HCT116 (cell line): ENCODE measurements around the gene CRELD2. TPM values are rescaled to one million over a fixed set of nuclear protein-coding genes. Genes with fewer than 3 reads are reported as not detected.
A peak's percentile ranks its signal among the peaks of the same experiment; 100 is the strongest.

Experiments
- ATAC-seq: fragments of 200-7000 bp; cut with Tn5 transposase; 2 replicates; pipeline ENCODE4 v1.9.1; 2020; ENCODE audit warnings: mild to moderate bottlenecking, moderate library complexity
- BruUV-seq: library from RNA; stranded (reverse); fragments of 400-500 nt; replicated peaks from 2 replicates; lab custom pipeline; 2021; lab: Mats Ljungman, UMichigan
- CTCF ChIA-PET: fragments of 300-600 bp; sonication (Branson Sonifier 250); formaldehyde crosslinking; loops from one replicate; lab custom pipeline; 2021; ENCODE audit warnings: antibody characterized with exemption; lab: Charles Lee
- POLR2A ChIA-PET: fragments of 300-600, 350-600 bp; sonication (Branson Sonifier 250); formaldehyde crosslinking; loops from one replicate; lab custom pipeline; 2021; ENCODE audit warnings: antibody characterized with exemption; lab: Charles Lee
- RAD21 ChIA-PET, 2 experiments: fragments of 300-600 bp; sonication (Branson Sonifier 250); formaldehyde crosslinking; loops; one replicate each; lab custom pipeline; 2023; ENCODE audit warnings: low total read pairs in 2 of 2; ENCODE audit not compliant: uncharacterized antibody in 2 of 2, unreplicated experiment in 2 of 2, low non-redundant PET in 1 of 2; lab: Charles Lee
- DNase-seq: peaks from one replicate; pipeline ENCODE4 v3.0.0-alpha.2; 2010; ENCODE audit warnings: low read depth, low spot score
- H2AFZ ChIP-seq: fragments of 200-600 bp; shearing (Covaris generic), sonication (generic); 2 replicates; pipeline ENCODE4 v1.6.1; 2017; ENCODE audit warnings: low read depth, mixed run types, mixed read lengths, antibody characterized with exemption, low read length; ENCODE audit not compliant: poor library complexity, severe bottlenecking
- H3K27ac ChIP-seq: 2 replicates; pipeline ENCODE4 v1.5.1; 2012; ENCODE audit warnings: low read depth, low read length
- H3K27me3 ChIP-seq: fragments of 200-600 bp; sonication (generic); 2 replicates; pipeline ENCODE4 v1.6.1; 2016; ENCODE audit warnings: mixed run types, low read length, mixed read lengths; ENCODE audit not compliant: insufficient read depth
- H3K36me3 ChIP-seq, 2 experiments: fragments of 200-500 bp in 1 of 2; fragments of 200-600 bp in 1 of 2; sonication (Bioruptor generic) in 1 of 2; sonication (generic) in 1 of 2; 2 replicates each; pipeline versions ENCODE4 v1.5.1 to v1.6.1; 2014 to 2016; ENCODE audit warnings: low read length in 2 of 2, inconsistent platforms in 1 of 2, mixed read lengths in 1 of 2, mixed run types in 1 of 2; ENCODE audit not compliant: insufficient read depth in 2 of 2, control insufficient read depth in 1 of 2
- H3K4me1 ChIP-seq, 2 experiments: fragments of 200-600 bp in 1 of 2; sonication (generic) in 1 of 2; 2 replicates each; pipeline versions ENCODE4 v1.5.1 to v1.6.1; 2012 to 2017; ENCODE audit warnings: low read length in 2 of 2, inconsistent platforms in 1 of 2, mild to moderate bottlenecking in 1 of 2, mixed read lengths in 1 of 2, mixed run types in 1 of 2, moderate library complexity in 1 of 2; ENCODE audit not compliant: insufficient read depth in 2 of 2, control insufficient read depth in 1 of 2
- H3K4me2 ChIP-seq: fragments of 200-600 bp; sonication (generic); 2 replicates; pipeline ENCODE4 v1.6.1; 2017; ENCODE audit warnings: mixed run types, low read length, mixed read lengths
- H3K4me3 ChIP-seq, 2 experiments: fragments of 200-600 bp in 1 of 2; sonication (generic) in 1 of 2; replicated peaks in 1 of 2; 2 replicates each; pipeline ENCODE4 v1.5.1; 2011 to 2016; ENCODE audit warnings: low read length in 2 of 2, control low read depth in 1 of 2, low read depth in 1 of 2, mild to moderate bottlenecking in 1 of 2, mixed read lengths in 1 of 2, mixed run types in 1 of 2
- H3K79me2 ChIP-seq: fragments of 200-600 bp; sonication (generic); 2 replicates; pipeline ENCODE4 v1.6.1; 2017; ENCODE audit warnings: mild to moderate bottlenecking, mixed run types, low read length, moderate library complexity, mixed read lengths; ENCODE audit not compliant: insufficient read depth
- H3K9ac ChIP-seq: fragments of 200-600 bp; sonication (generic); 2 replicates; pipeline ENCODE4 v1.6.1; 2016; ENCODE audit warnings: low read length, mixed read lengths
- H3K9me2 ChIP-seq: fragments of 200-600 bp; sonication (generic), shearing (Covaris generic); 2 replicates; pipeline ENCODE4 v1.6.1; 2017; ENCODE audit warnings: mixed run types, mild to moderate bottlenecking, moderate library complexity; ENCODE audit not compliant: insufficient read depth
- H3K9me3 ChIP-seq, 2 experiments: fragments of 200-500 bp in 1 of 2; fragments of 200-600 bp in 1 of 2; sonication (Bioruptor generic) in 1 of 2; sonication (generic) in 1 of 2; 2 replicates each; pipeline ENCODE4 v1.6.1; 2014 to 2017; ENCODE audit warnings: low read length in 2 of 2, mixed read lengths in 2 of 2, inconsistent platforms in 1 of 2, low read depth in 1 of 2, mild to moderate bottlenecking in 1 of 2, mixed run types in 1 of 2, moderate library complexity in 1 of 2; ENCODE audit not compliant: control insufficient read depth in 1 of 2, insufficient read depth in 1 of 2
- H4K20me1 ChIP-seq: fragments of 200-600 bp; sonication (generic), shearing (Covaris generic); 2 replicates; pipeline ENCODE4 v1.6.1; 2017; ENCODE audit warnings: mixed run types, mild to moderate bottlenecking, moderate library complexity; ENCODE audit not compliant: insufficient read depth
- ATF3 ChIP-seq: IDR thresholded peaks from 2 replicates; pipeline ENCODE4 v1.6.1; 2012
- CBX3 ChIP-seq: IDR thresholded peaks from 2 replicates; pipeline ENCODE4 v1.6.1; 2012; ENCODE audit warnings: low read depth
- CEBPB ChIP-seq: IDR thresholded peaks from 2 replicates; pipeline ENCODE4 v1.6.1; 2012; ENCODE audit warnings: low read depth
- ELF1 ChIP-seq: IDR thresholded peaks from 2 replicates; pipeline ENCODE4 v1.6.1; 2012; ENCODE audit warnings: low read depth, borderline replicate concordance
- EZH2 ChIP-seq: fragments of 200-600 bp; sonication (generic); IDR thresholded peaks from 2 replicates; pipeline ENCODE4 v1.6.1; 2017; ENCODE audit warnings: antibody characterized with exemption, mixed run types
- EZH2phosphoT487 ChIP-seq: fragments of 200-600 bp; IDR thresholded peaks from 2 replicates; pipeline ENCODE4 v1.6.1; 2018; ENCODE audit warnings: antibody characterized with exemption, borderline replicate concordance
- FOSL1 ChIP-seq: IDR thresholded peaks from 2 replicates; pipeline ENCODE4 v1.6.1; 2012; ENCODE audit warnings: low read depth
- JUND ChIP-seq: IDR thresholded peaks from 2 replicates; pipeline ENCODE4 v1.6.1; 2012
- MAX ChIP-seq: IDR thresholded peaks from 2 replicates; pipeline ENCODE4 v1.6.1; 2012
- POLR2AphosphoS5 ChIP-seq: IDR thresholded peaks from 2 replicates; pipeline ENCODE4 v1.6.1; 2011; ENCODE audit warnings: mild to moderate bottlenecking, low read depth, low read length, moderate library complexity
- RAD21 ChIP-seq: IDR thresholded peaks from 2 replicates; pipeline ENCODE4 v1.6.1; 2012; ENCODE audit warnings: low read depth, mild to moderate bottlenecking
- SIN3A ChIP-seq: IDR thresholded peaks from 2 replicates; pipeline ENCODE4 v1.6.1; 2012; ENCODE audit warnings: low read depth
- SP1 ChIP-seq: IDR thresholded peaks from 2 replicates; pipeline ENCODE4 v1.6.1; 2012; ENCODE audit warnings: low read depth
- SRF ChIP-seq: IDR thresholded peaks from 2 replicates; pipeline ENCODE4 v1.6.1; 2012; ENCODE audit warnings: low read depth
- TCF7L2 ChIP-seq: IDR thresholded peaks from 2 replicates; pipeline ENCODE4 v1.7.0; 2011; ENCODE audit warnings: borderline replicate concordance, inconsistent platforms; ENCODE audit not compliant: insufficient read depth, insufficient read length; ENCODE audit errors: extremely low read depth
- ZFX ChIP-seq: fragments of 450-650 bp; IDR thresholded peaks from 2 replicates; pipeline ENCODE4 v1.6.1; 2017
- ZNF274 ChIP-seq: fragments of 200-500 bp; sonication (Bioruptor generic); IDR thresholded peaks from 2 replicates; pipeline ENCODE4 v1.6.1; 2014; ENCODE audit warnings: mild to moderate bottlenecking, low read depth, low read length, inconsistent platforms
- intact Hi-C: fragments of 100-400 bp; cut with micrococcal nuclease; formaldehyde crosslinking; loops from 2 replicates; pipeline ENCODE4 v1.10.0; 2022
- total RNA-seq: library from RNA; stranded (reverse); gene quantifications from one replicate; pipeline ENCODE4 v1.2.1, GENCODE V29; 2021; ENCODE audit not compliant: unreplicated experiment
- TF ChIP-seq, protein P1 (sequence below): IDR thresholded peaks from 2 replicates; pipeline ENCODE4 v1.6.1; 2011; ENCODE audit warnings: mild to moderate bottlenecking, low read length, moderate library complexity; ENCODE audit not compliant: insufficient replicate concordance; ENCODE audit errors: extremely low read depth
- TF ChIP-seq, protein P2 (sequence below): IDR thresholded peaks from 2 replicates; pipeline ENCODE4 v1.6.1; 2012; ENCODE audit warnings: low read depth

CRELD2 gene
- total RNA-seq, 1 experiment from 2014 or later = 45.8 TPM

DNA sequence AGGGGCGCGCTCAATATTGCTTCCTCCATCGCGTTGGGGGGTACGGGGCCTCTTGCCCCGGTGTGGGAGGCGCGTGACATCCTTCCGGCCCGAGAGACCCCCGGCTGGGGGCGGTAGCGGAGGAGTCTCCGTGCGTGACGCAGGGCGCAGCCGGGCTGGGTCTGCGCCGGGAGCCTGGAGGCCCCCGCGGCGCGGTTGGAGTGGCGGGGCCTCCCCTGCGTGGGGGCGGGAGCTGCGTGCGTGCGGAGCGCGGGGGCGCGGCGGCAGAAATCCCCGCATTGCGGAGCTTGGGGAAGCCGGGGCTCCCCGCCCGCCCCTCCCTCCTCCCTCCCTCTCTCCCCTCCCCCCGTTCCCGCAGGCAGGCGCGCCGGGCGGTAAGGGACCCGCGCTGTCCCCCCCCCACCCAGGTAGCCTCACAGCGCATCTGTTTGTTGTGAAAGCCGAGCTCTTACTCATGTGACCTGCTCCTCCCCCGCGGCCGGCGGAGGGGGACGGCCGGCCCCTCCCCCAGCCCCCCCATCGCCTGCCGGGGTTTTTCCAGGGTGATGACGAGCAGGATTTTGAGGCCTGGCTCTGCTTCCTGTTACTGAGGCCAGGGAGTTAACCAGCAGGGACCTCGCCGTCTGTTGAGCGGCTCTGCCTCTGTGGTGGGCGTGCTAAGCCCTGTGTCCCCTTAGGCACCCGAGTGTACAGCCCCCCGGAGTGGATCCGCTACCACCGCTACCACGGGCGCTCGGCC, 43.7 kb downstream of the CRELD2 start:
- ChIA-PET RAD21 (no interaction called here), POLR2A (interaction anchor here (0.6 to 1.6 kb wide), 4 partner anchors 9 to 200 kb away, joined by 3 to 11 read pairs (median 4); no protein-coding TSS in a partner anchor), CTCF (interaction anchor here (0.7 kb wide), 1 partner anchor 8 kb away, joined by 3 read pairs; no protein-coding TSS in a partner anchor)
- DNase-seq = no peak
- Histone ChIP-seq H2AFZ (no peak overlapping the region), H3K9me2 (no peaks in the 10 kb centered on the region), H4K20me1 (peaks cover 16% of the 10 kb centered on the region; the same call in 1 of the 2 replicates), H3K9ac (peak overlapping the region; percentile 89), H3K4me3 (peak overlapping the region; percentile 82 to 95), H3K4me2 (peak overlapping the region; percentile 92), H3K27ac (peak overlapping the region; percentile 95), H3K9me3 (no peaks in the 10 kb centered on the region), H3K4me1 (peaks cover 29 to 63% of the 10 kb centered on the region in 2 experiments), H3K36me3 (peaks cover 18 to 34% of the 10 kb centered on the region in 2 experiments; a peak in 3 of 4 replicates), H3K79me2 (peaks cover 47% of the 10 kb centered on the region), H3K27me3 (no peaks in the 10 kb centered on the region)
- 0 out of 2 replicates have a peak, but pooled peaks have one; percentile 4 for ATAC-seq
- no TSS peak for BruUV-seq
- intact Hi-C loops = no loop called here
- no peak for TF ChIP-seq ZFX
- no peak for TF ChIP-seq CEBPB
- no peak for TF ChIP-seq EZH2
- TF ChIP-seq POLR2AphosphoS5 = peak; percentile 49
- TF ChIP-seq ATF3 = no peak
- no peak for TF ChIP-seq JUND
- TF ChIP-seq MAX = 0 out of 2 replicates have a peak, but pooled peaks have one; percentile 28
- peak; percentile 53; the same call in 1 of the 2 replicates for TF ChIP-seq SIN3A
- TF ChIP-seq EZH2phosphoT487 = no peak
- no peak for TF ChIP-seq FOSL1
- no peak for TF ChIP-seq CBX3
- TF ChIP-seq, protein P1, sequence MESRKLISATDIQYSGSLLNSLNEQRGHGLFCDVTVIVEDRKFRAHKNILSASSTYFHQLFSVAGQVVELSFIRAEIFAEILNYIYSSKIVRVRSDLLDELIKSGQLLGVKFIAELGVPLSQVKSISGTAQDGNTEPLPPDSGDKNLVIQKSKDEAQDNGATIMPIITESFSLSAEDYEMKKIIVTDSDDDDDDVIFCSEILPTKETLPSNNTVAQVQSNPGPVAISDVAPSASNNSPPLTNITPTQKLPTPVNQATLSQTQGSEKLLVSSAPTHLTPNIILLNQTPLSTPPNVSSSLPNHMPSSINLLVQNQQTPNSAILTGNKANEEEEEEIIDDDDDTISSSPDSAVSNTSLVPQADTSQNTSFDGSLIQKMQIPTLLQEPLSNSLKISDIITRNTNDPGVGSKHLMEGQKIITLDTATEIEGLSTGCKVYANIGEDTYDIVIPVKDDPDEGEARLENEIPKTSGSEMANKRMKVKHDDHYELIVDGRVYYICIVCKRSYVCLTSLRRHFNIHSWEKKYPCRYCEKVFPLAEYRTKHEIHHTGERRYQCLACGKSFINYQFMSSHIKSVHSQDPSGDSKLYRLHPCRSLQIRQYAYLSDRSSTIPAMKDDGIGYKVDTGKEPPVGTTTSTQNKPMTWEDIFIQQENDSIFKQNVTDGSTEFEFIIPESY = no peak
- no peak for TF ChIP-seq TCF7L2
- TF ChIP-seq RAD21 = no peak
- no peak for TF ChIP-seq SRF
- TF ChIP-seq, protein P2, sequence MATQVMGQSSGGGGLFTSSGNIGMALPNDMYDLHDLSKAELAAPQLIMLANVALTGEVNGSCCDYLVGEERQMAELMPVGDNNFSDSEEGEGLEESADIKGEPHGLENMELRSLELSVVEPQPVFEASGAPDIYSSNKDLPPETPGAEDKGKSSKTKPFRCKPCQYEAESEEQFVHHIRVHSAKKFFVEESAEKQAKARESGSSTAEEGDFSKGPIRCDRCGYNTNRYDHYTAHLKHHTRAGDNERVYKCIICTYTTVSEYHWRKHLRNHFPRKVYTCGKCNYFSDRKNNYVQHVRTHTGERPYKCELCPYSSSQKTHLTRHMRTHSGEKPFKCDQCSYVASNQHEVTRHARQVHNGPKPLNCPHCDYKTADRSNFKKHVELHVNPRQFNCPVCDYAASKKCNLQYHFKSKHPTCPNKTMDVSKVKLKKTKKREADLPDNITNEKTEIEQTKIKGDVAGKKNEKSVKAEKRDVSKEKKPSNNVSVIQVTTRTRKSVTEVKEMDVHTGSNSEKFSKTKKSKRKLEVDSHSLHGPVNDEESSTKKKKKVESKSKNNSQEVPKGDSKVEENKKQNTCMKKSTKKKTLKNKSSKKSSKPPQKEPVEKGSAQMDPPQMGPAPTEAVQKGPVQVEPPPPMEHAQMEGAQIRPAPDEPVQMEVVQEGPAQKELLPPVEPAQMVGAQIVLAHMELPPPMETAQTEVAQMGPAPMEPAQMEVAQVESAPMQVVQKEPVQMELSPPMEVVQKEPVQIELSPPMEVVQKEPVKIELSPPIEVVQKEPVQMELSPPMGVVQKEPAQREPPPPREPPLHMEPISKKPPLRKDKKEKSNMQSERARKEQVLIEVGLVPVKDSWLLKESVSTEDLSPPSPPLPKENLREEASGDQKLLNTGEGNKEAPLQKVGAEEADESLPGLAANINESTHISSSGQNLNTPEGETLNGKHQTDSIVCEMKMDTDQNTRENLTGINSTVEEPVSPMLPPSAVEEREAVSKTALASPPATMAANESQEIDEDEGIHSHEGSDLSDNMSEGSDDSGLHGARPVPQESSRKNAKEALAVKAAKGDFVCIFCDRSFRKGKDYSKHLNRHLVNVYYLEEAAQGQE = no peak
- peak; percentile 54; the same call in 1 of the 2 replicates for TF ChIP-seq SP1
- TF ChIP-seq ELF1 = no peak
- no peak for TF ChIP-seq ZNF274
